ENCODE data around the gene MUC13.
"Not testable (repeated sequence)": the region's sequence is repeated elsewhere in the genome, so short reads cannot be mapped to it uniquely, and the experiment has no call there.

The MUC13 gene

GRCh38 chr3:124934577-124934976 is at the start of gene MUC13:
MUC13 (minus strand) TSS chr3:124934751; CDS start chr3:124934712, 39 bp downstream.
- no peak for DNase-seq

GRCh38 chr3:124982855-124983254 is 48.3 kb upstream of the MUC13 start:
- no peak for DNase-seq

- no peak for DNase-seq
These were observed 46.9 kb upstream of the MUC13 start for GRCh38 chr3:124981472-124981871.

GRCh38 chr3:124978627-124979026 is 44.1 kb upstream of the MUC13 start:
- DNase-seq = no peak

GRCh38 chr3:124976383-124976782 is 41.8 kb upstream of the MUC13 start:
- DNase-seq = no peak

GRCh38 chr3:124974691-124975090 is 40.1 kb upstream of the MUC13 start:
- no peak for DNase-seq

- DNase-seq = no peak
These were observed 38.7 kb upstream of the MUC13 start for GRCh38 chr3:124973290-124973689.

GRCh38 chr3:124972457-124972856 is 37.9 kb upstream of the MUC13 start:
- no peak for DNase-seq

- DNase-seq = no peak
These were observed 35.6 kb upstream of the MUC13 start for GRCh38 chr3:124969963-124970722.

GRCh38 chr3:124969190-124969589 is 34.6 kb upstream of the MUC13 start:
- no peak for DNase-seq

- no peak for DNase-seq
These were observed 33.4 kb upstream of the MUC13 start for GRCh38 chr3:124967964-124968363.

- no peak for DNase-seq
These were observed 32.2 kb upstream of the MUC13 start for GRCh38 chr3:124966521-124967445.

- DNase-seq = no peak
These were observed 30.9 kb upstream of the MUC13 start for GRCh38 chr3:124965413-124965812.

- DNase-seq = no peak
These were observed 29.8 kb upstream of the MUC13 start for GRCh38 chr3:124964387-124964786.

- no peak for DNase-seq
These were observed 29.2 kb upstream of the MUC13 start for GRCh38 chr3:124963755-124964154.

- no peak for DNase-seq
These were observed 27.9 kb upstream of the MUC13 start for GRCh38 chr3:124962403-124962940.

- DNase-seq = no peak
These were observed 26.1 kb upstream of the MUC13 start for GRCh38 chr3:124960698-124961097.

- no peak for DNase-seq
These were observed 25.6 kb upstream of the MUC13 start for GRCh38 chr3:124960105-124960504.

- not testable (repeated sequence) for DNase-seq
These were observed 23.4 kb upstream of the MUC13 start for GRCh38 chr3:124957951-124958350.

GRCh38 chr3:124952282-124952855 is 17.8 kb upstream of the MUC13 start:
- DNase-seq = no peak

- no peak for DNase-seq
These were observed 17.1 kb upstream of the MUC13 start for GRCh38 chr3:124951511-124952281.

GRCh38 chr3:124950026-124950425 is 15.5 kb upstream of the MUC13 start:
- DNase-seq = no peak

- DNase-seq = no peak
These were observed 8.1 kb upstream of the MUC13 start for GRCh38 chr3:124942613-124943012.

Data from DMS79 (cell line).